GM10248 (cell line): Measurements from ENCODE around the gene CDCA8.

Source experiments
- CTCF ChIA-PET: fragments of 300-600 bp; sonication (Branson Sonifier 250); formaldehyde crosslinking; extraction: SDS; loops from one replicate; lab custom pipeline; 2021; ENCODE audit warnings: antibody characterized with exemption; lab: Yijun Ruan, JAX
- POLR2A ChIA-PET: fragments of 350-650 bp; sonication (Branson Sonifier 250); formaldehyde crosslinking; extraction: SDS; loops from one replicate; lab custom pipeline; 2020; ENCODE audit warnings: antibody characterized with exemption; lab: Yijun Ruan, JAX
- DNase-seq: peaks from one replicate; pipeline ENCODE4 v3.0.0; 2012; ENCODE audit errors: extremely low spot score
- TF ChIP-seq, protein P1 (sequence below): IDR thresholded peaks from 2 replicates; pipeline ENCODE4 v1.5.1; 2012; ENCODE audit warnings: mild to moderate bottlenecking, low read depth; ENCODE audit errors: extremely low read depth, missing control alignments, control extremely low read depth

Gene CDCA8

DNA sequence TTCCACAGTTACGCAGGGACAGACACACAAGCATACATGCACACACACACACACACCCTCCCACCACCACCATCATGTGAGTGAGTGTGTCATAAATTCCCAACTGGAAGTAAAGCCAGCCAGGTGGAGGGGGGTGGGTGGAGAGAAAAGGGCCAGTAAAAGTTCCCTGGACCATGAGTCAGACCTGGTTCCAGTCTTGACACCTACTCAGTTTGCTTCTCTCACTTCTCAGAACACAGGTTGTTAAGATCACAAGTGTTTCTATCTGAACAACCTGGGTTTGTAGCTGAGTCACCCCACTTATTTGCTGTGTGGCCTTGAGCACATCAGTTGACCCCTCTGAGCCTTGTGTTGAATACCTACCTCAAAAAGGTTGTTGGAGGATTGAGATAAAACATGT lies 63.0 kb downstream of the CDCA8 start:
- ChIA-PET POLR2A (no interaction called here), CTCF (interaction anchor here (1.2 to 1.5 kb wide), 2 partner anchors 10 to 59 kb away, joined by 3 to 5 read pairs; partner anchors contain the start of gene EPHA10)
- TF ChIP-seq, protein P1, sequence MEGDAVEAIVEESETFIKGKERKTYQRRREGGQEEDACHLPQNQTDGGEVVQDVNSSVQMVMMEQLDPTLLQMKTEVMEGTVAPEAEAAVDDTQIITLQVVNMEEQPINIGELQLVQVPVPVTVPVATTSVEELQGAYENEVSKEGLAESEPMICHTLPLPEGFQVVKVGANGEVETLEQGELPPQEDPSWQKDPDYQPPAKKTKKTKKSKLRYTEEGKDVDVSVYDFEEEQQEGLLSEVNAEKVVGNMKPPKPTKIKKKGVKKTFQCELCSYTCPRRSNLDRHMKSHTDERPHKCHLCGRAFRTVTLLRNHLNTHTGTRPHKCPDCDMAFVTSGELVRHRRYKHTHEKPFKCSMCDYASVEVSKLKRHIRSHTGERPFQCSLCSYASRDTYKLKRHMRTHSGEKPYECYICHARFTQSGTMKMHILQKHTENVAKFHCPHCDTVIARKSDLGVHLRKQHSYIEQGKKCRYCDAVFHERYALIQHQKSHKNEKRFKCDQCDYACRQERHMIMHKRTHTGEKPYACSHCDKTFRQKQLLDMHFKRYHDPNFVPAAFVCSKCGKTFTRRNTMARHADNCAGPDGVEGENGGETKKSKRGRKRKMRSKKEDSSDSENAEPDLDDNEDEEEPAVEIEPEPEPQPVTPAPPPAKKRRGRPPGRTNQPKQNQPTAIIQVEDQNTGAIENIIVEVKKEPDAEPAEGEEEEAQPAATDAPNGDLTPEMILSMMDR: no peak
- DNase-seq: peak; percentile 55

DNA sequence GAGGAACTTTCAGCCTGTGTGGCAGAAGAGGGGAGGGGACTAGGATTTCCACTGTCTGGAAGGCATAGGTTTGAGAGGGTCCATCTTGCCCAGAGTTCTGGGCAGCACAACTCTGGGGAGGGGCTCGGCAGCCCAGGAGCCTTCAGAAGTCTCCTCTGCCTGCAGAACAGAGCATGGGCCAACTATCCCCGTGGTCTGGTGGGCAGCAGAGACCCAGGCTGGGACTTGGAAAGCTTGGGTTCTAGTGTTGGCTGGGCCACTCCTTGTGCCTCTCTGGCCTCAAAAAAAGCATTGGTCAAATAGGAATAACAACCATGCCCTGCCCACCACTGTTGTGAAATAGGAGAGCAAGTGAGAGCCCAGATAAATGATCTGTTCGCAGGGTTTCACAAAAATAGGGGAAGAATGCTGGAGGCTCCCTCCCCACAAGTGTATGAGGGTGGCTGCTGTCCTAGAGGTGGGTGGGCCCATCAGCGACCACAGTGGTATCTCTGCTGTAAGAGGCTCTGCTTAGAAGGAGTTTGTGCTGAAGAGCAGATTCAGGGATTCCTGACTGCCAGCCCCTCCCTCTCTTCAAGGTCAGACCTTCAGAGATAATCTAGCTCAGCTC lies 63.7 kb downstream of the CDCA8 start:
- no peak for DNase-seq
- ChIA-PET CTCF (interaction anchor here (1.2 to 1.5 kb wide), 3 partner anchors 9 to 60 kb away, joined by 3 to 5 read pairs (median 3); partner anchors contain the start of gene EPHA10), POLR2A (no interaction called here)

More for the DNA sequence above, 63.7 kb downstream of the CDCA8 start:
- TF ChIP-seq, protein P1: no peak
